Bronchial epithelial cell (primary cell): Measurements from ENCODE around the gene ENSA. TPM values are rescaled to one million over a fixed set of nuclear protein-coding genes. Genes with fewer than 3 reads are reported as not detected.
"Not testable (repeated sequence)": the region's sequence is repeated elsewhere in the genome, so short reads cannot be mapped to it uniquely, and the experiment has no call there.

Experiments used
- DNase-seq: peaks from one replicate; pipeline ENCODE4 v3.0.0-alpha.2; 2010; ENCODE audit warnings: low read depth
- FAIRE-seq: peaks from 2 replicates; lab custom pipeline; 2011; peaks lifted over from hg19 to GRCh38; lab: Jason Lieb, UNC
- H3K27me3 ChIP-seq: 2 replicates; pipeline ENCODE4 v1.5.1; 2011; ENCODE audit warnings: low read length; ENCODE audit not compliant: control insufficient read depth, insufficient read depth
- H3K36me3 ChIP-seq: 2 replicates; pipeline ENCODE4 v1.5.1; 2011; ENCODE audit warnings: low read length; ENCODE audit not compliant: control insufficient read depth, insufficient read depth
- H3K4me3 ChIP-seq: 2 replicates; pipeline ENCODE4 v1.5.1; 2011; ENCODE audit warnings: mild to moderate bottlenecking, low read depth, low read length, control low read depth
- CTCF ChIP-seq: IDR thresholded peaks from 2 replicates; pipeline ENCODE4 v1.5.1; 2011; ENCODE audit warnings: mild to moderate bottlenecking, moderate library complexity, low read length, control low read depth, inconsistent platforms; ENCODE audit not compliant: insufficient read depth, severe bottlenecking
- total RNA-seq: library from RNA; depleted of rRNA; stranded (reverse); fragments of >200 nt; gene quantifications from 2 replicates; pipeline ENCODE4 v1.2.1, GENCODE V29; 2014

The ENSA gene
- total RNA-seq, 1 donor from 2014 or later, result 123 TPM

- Histone ChIP-seq H3K27me3 (no peaks in the 10 kb centered on the region), H3K36me3 (peaks cover 4% of the 10 kb centered on the region), H3K4me3 (no peak overlapping the region)
- no peak for TF ChIP-seq CTCF
- DNase-seq (peak; percentile 97), FAIRE-seq (no peak)
Observed at GRCh38 chr1:150661156-150661555, 31.7 kb upstream of the ENSA start.

GRCh38 chr1:150660584-150660983, 31.2 kb upstream of the ENSA start:
- Histone ChIP-seq H3K36me3 (peaks cover 4% of the 10 kb centered on the region), H3K4me3 (no peak overlapping the region), H3K27me3 (no peaks in the 10 kb centered on the region)
- FAIRE-seq (no peak), DNase-seq (no peak)
- TF ChIP-seq CTCF, result no peak

- not testable (repeated sequence) for H3K4me3 ChIP-seq, H3K36me3 ChIP-seq, DNase-seq, H3K27me3 ChIP-seq, FAIRE-seq
Observed at GRCh38 chr1:150657064-150657463, 27.7 kb upstream of the ENSA start.

- H3K27me3 ChIP-seq, H3K36me3 ChIP-seq, DNase-seq, FAIRE-seq, H3K4me3 ChIP-seq: not testable (repeated sequence)
Observed at GRCh38 chr1:150654635-150655034, 25.2 kb upstream of the ENSA start.

- FAIRE-seq (no peak), DNase-seq (no peak)
Observed at GRCh38 chr1:150650193-150650592, 20.8 kb upstream of the ENSA start.

GRCh38 chr1:150649441-150650075, 20.1 kb upstream of the ENSA start:
- Histone ChIP-seq H3K4me3 (no peak overlapping the region), H3K27me3 (no peaks in the 10 kb centered on the region), H3K36me3 (peaks cover 9% of the 10 kb centered on the region)
- no peak for TF ChIP-seq CTCF
- DNase-seq (no peak), FAIRE-seq (no peak)

More at GRCh38 chr1:150650193-150650592, 20.8 kb upstream of the ENSA start:
- H3K4me3 ChIP-seq, result no peak overlapping the region
- H3K36me3 ChIP-seq, result peaks cover 9% of the 10 kb centered on the region
- no peaks in the 10 kb centered on the region for H3K27me3 ChIP-seq
- TF ChIP-seq CTCF, result no peak

- H3K36me3 ChIP-seq, result peaks cover 1% of the 10 kb centered on the region
- H3K27me3 ChIP-seq, result no peaks in the 10 kb centered on the region
- H3K4me3 ChIP-seq, result no peak overlapping the region
- DNase-seq (no peak), FAIRE-seq (no peak)
- no peak for TF ChIP-seq CTCF
Observed at GRCh38 chr1:150642296-150642695, 12.9 kb upstream of the ENSA start.

- not testable (repeated sequence) for H3K4me3 ChIP-seq, H3K27me3 ChIP-seq, DNase-seq, FAIRE-seq, H3K36me3 ChIP-seq
Observed at GRCh38 chr1:150641126-150641815, 11.9 kb upstream of the ENSA start.

GRCh38 chr1:150638430-150638829, 9.0 kb upstream of the ENSA start:
- not testable (repeated sequence) for H3K27me3 ChIP-seq, FAIRE-seq, H3K36me3 ChIP-seq, H3K4me3 ChIP-seq, DNase-seq
